GM18858 (cell line): ENCODE data around the gene COPE.
"Not testable (repeated sequence)": the region's sequence is repeated elsewhere in the genome, so short reads cannot be mapped to it uniquely, and the experiment has no call there.

Experiments used
- ATAC-seq: cut with Tn5 transposase; IDR thresholded peaks from one replicate; pipeline ENCODE4 v1.9.1; 2021; ENCODE audit not compliant: unreplicated experiment

The COPE gene

DNA sequence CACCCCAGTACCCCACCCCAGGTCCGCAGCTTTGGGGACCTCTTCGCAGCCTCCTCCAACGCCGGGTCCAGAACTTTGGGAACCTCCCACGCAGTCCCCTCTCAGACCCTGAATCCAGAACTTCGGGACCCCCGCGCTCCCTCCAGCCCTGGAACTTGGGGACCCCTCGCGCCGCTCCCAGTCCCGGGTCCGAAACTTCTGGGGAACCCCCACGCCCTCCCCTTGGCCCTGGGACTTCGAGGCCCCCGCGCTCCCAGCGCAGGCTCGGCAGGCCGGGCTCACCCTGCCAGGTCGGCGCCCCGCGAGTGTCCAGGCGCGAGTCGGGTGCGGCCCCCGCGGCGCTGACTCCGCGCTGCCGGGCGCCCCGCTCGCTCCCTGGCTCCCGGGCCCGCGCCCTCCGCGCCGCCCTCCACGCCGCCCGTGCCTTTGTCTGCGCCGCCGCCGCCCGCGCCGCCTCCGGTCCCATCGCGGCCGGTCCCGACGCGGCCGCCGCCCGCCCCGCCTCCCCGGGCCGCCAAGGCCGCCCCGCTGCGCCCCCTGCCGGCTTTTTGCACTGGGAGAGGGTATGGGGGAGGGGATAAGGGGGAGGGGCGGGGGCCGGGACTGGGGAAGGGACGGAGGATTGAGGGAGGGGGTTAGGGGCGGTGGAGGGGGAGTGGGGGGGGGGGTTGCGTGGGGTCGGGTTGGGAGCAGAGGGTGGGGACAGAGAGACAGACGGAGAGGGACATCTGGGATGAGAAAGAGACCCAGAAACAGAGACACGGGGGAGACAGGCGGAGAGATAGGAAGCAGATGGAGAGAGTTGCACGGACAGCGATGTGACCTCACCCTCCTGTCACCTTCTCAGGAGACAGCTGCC lies 21.8 kb upstream of the COPE start, which contains the start of gene HOMER3:
Gene HOMER3, minus strand, starts transcription at position 449 of the 859 bp plus-strand sequence. CDS start 2,235 bp downstream, outside the sequence.
- ATAC-seq: no peak

DNA sequence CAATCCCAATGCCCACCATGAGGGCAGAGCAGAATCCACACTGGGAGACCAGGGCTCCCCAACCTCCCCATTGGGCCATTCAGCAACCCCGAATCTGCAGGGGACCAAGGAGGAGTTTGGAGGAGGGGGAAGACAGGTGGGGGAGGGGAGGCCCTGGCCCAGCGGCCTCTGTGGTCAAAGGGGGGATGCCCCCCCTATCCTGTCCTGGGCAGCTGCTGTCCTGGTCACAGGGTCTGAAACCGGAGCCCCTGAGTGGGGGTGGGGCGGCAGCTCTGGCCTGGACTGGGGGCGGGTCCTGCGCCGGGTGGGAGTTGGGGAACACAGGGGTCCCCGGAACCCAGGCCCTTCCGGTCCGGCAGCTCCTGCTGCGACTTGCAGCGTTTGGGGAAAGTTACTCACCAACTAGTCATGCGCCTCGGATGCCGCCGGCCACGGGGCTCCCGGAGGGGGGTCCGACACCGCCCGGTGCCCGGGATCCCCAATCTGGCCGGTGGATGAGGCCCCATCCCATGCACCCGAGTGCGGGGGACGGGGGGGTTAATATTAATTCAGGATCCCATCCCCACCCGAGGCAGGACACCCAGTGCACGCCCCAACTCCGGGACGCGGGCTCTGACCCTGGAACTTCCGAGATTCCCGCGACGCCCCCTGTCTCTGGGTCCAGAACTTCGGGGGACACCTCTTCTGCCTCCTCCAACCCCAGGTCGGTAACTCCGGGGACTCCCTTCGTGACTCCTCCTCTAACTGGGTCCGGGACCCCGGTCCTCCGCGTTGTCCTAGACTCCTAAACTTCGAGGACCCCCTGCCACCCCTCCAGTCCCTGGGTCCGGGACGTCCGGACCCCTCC lies 21.0 kb upstream of the COPE start:
- no peak for ATAC-seq

DNA sequence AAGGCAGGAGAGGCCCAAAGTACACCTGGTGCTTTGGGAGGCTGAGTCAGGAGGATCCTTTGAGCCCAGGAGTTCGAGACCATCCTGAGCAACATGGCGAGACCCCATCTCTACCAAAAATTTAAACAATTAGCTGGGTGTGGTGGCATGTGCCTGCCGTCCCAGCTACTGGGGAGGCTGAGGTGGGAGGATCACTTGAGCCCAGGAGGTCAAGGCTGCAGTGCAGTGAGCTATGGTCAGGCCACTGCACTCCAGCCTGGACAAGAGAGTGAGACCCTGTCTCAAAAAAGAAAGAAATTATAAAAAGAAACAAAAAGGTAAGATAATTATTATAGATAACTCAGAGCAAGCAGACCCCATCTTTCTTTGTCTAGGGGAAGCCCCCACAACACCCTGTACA lies 20.0 kb upstream of the COPE start:
- no peak for ATAC-seq

DNA sequence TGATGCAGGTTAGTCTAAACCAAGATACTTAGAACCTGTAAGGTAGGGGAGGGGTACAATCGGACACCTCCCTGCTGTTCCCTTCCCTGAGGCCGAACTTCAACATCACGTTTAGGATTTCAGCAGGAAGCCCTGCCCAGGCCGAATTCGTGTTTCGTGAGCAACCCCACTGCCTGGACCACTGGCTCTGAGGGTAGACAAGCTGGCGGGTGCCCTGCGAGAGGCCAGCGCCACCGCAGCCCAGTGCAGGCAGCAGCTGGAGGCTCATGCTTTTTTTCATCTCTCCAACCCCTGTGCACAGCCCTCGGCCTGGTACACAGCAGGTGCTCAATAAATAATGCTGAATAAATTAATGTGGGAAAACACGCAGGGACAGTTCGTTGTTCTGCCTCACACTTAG lies 14.1 kb upstream of the COPE start:
- no peak for ATAC-seq

DNA sequence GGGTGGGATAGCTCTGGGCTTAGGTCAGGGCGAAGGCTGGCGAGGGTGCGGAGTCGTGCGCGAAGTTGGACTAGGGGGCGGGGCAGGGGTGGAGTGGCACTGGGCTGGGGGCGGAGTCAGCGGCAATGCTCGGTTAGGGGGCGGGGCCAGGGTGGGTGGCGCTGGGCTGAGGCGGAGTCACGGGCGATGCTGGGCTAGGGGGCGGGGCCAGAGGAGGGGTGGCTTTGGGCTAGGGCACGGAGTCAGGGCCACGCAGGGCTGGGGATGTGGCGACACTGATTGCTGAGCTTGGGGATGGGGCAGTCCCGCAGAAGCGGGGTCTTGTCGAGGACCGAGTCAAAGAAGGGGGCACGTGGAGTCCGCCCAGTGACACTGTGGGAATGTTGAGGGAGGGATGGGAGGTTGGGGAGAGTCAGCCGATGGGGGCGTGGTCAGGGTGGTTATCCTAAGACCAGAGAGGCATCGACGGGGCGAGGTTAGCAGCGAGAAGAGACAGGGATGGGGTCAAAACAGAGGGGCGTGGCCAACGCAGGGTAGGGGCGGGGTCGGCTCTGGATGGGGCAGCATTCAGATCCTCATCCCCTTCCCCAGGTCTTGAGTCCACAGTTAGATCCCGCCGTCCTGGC lies 13.1 kb upstream of the COPE start:
- no peak for ATAC-seq

DNA sequence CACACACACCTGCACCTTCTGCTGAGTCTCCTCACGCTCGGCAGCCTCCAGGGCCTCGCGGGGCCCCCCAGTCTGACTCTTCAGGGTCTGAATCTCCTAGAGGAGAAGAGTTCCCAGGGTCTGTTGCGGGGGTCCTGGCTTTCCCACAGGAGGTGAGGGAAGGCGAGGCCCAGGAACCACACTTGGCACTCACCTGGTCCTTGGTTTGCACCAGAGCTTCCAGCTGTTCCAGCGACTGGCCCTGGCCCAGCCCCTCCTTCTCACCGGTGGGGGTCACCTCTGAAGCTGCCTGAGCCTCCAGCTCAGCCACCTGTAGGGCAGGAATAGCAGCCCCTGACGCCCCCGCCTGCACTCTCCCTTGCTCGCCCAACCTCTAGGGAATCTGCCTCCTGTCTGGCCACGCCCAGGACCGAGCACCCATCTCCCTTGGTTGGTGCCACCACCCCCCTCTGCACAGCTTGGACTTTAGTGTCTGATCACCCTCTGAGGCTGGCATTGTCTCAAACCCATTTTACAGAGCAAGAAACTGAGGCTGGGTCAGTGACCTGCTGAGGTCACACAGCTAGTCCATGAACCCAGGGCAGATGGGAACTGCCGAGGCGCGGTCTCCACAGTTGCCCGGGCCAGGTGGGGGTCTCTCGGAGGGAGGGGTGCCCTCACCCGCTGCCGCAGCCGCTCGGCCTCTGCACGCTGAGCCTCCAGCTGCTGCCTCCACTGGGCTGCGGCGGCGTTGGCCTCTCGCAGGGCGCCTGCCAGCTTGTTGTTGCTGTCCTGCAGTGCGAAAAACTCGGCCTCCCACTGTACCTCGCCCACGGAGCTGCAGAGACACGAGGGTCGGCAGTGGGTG lies 12.4 kb upstream of the COPE start:
- no peak for ATAC-seq

DNA sequence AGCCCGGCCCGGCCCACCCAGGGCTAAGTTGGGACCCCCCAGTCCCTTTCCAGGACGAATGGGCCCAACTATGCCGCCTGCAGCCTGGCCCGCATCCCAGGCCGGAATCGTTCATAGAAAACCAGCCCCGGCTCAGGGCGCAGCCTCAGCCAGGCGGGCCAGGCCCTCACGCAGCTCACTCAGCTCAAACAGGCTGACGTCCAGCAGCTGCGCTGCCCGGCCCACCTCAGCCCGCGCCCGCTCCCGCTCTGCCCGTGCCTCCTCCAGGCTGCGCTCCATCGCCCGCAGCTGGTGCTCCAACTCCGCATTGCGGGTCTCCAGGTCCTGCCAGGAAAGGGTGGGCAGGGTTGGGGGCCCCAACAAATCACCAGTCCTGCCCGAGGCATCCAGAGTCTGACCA lies 10.1 kb upstream of the COPE start:
- ATAC-seq: no peak

DNA sequence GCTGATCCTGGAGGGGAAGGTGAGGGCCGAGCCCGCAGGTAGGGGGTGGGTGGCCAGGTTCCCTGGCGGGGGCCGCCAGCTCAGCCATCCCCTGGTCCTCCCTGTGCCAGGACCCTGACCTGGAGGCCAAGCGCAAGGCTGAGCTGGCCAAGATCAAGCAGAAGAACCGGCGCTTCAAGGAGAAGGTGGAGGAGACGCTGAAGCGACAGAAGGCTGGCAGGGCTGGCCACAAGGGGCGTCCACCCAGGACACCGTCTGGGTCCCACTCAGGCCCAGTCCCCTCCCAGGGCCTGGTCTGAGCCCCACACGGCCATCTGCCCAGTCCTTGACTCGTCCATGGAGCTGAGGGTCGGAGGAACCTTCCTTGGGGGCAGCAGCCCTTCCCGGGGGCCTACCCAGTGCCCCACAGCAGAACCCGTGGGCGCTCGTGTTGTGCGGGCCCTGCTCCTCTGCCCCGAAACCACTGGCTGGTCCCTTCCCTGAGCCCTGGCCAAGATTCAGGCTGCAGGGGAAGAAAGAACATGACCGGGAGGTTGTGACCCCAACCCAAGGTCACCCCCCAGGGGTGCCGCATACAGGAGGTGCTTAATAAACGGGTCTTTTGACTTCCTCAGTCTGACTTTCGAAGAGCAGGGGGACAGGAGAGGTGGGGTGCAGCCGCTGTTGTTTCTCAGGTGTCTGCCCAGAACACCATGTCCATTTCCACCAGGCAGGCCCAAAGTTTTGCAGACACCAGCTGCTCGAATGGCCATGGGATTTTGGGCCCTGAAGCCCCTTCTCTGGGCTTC lies 9.0 kb upstream of the COPE start:
- no peak for ATAC-seq

DNA sequence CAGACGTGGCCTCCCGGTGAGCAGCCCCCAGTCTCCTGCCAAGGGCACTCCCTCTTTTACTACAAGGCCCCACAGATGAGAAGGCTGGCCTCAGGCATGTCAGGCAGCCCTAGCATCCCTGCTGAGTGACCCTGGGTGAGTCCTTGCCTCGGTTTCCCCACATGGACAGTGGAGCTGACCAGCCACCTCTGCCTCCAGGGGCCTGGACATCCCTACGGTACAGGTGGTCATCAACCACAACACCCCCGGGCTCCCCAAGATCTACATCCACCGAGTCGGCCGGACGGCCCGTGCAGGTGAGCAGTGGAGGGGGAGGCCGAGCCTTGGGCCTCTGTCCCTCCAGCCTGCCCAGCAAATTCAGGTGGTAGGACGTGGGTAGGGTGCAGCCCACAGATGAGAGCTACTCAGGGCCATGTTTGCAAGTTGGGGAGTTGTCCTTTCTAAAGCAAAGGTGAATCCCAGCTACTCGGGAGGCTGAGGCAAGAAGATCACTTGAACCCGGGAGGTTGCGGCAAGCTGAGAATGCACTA lies 5.6 kb upstream of the COPE start:
- ATAC-seq: no peak

DNA sequence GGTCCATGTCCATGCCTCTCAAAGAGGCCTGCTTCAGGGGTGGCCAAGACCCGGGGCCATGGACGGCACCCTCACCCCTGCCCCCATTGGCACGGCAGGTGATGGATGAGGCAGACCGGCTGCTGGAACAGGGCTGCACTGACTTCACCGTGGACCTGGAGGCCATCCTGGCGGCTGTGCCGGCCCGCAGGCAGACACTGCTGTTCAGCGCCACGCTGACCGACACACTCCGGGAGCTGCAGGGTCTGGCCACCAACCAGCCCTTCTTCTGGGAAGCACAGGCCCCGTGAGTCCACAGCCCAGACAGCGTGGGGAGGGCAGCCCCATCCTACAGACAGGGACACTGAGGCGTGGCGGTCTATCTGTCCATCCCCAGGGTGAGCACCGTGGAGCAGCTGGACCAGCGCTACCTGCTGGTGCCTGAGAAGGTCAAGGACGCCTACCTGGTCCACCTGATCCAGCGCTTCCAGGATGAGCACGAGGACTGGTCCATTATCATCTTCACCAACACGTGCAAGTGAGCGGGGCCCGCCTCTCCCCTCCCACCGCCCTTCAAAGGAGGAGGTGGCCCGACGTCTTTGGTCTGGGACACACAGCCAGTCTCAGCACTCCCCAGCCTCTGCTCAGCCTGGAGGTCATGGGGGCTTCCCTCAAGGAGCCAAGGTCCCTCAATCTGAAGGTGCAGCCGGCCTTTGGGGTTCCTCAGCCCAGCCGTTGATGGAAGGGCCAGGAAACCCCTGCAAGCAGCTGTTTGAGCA lies 3.2 kb upstream of the COPE start:
- no peak for ATAC-seq

DNA sequence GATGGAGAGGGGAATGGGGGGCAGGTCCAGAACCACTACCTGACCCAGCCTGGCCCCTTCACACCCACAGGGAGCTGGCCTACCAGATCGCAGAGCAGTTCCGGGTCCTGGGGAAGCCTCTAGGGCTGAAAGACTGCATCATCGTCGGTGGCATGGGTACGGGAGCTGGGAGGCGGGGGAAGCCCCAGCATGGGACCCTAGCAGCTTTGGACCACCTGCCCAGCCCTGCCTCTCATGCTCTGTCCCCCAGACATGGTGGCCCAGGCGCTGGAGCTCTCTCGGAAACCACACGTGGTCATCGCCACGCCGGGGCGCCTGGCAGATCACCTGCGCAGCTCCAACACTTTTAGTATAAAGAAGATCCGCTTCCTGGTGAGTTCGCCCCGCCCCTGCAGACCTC lies 2.4 kb upstream of the COPE start:
- ATAC-seq: no peak

DNA sequence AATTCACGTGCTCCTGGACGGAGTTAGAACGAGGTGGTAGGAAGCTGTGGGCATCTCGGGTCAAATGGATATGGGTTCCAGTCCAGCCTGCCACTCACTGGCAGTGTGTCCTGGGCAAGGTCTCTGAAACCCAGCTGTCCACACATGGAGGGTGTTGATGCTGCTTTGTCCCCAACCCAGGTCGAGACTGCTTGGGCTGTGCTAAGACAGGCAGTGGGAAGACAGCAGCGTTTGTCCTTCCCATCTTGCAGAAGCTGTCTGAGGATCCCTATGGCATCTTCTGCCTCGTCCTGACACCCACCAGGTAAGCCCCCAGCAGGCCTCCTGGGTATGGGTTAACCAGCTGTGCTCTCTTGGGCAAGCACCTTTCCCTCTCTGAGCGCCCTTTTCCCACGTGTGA lies 1.2 kb upstream of the COPE start:
- ATAC-seq: no peak

DNA sequence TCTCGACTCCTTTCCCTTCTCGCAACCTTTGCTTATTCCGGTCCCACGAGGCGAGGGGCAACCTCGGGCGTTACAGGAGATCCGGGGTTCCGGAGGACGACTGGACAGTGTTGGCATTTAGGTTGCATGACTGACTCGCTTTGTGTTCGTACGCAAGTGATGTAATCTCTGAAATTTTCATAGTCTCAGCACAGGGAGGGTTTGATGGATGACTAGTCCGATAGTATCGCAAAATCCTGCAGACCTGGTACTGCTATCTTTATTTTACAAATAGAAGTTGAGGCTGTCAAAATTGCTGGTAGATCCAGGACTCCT lies 670 bp upstream of the COPE start:
- ATAC-seq: no peak

DNA sequence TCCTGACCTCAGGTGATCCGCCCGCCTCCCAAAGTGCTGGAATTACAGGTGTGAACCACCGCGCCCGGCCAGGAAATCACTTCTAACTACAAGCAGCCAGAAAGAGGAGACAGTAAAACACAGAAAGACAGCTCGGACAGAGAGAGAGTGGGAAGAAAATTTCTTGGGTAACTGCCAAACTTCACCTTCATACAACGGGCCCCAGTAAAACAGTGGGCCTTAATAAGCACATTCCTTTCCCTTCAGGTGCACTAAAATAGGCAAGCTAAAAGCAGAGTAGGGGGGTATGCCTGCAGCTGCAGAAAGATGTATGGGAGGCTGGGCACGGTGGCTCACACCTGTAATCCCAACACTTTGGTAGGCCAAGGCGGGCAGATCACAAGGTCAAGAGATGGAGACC lies 1.6 kb downstream of the COPE start:
- ATAC-seq: not testable (repeated sequence)

DNA sequence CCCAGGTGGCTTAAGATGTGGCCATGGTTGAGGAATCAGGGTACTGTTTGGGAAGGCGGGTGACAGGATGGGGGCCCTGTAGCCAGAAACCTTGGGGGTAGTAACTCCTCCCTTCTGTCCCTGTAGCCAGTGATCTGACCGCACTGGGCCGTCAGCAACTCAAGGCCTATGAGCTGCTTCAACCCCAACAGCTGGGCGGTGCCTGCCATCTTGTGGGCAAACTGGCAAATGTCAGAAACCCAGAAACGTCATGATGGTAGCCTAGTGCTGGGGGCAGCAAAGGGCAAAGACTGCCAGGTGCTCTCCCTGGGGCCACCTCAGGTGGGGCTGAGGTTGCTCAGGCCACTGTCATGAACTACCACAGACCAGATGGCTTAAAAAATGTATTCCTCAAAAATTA lies 3.5 kb downstream of the COPE start:
- ATAC-seq: no peak

DNA sequence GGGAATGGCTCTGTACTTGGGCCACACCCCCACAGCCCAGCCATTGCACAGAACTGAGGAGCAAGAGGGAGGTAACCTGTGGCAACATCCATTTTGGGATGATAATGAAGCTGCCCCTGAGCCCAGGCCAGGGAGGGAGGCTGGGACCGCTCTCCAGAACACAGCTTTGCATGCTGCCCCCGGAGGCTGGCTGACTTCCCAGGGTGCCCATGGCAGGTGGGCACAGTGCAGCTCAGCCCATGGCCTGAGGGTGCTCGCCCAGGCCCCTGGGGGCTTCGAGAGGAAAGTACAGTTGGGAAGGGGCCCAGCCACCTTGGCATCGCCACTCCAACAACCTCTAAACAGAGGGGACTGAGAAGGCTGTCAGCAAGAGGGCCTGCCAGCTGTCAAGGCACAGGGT lies 5.7 kb downstream of the COPE start:
- no peak for ATAC-seq

DNA sequence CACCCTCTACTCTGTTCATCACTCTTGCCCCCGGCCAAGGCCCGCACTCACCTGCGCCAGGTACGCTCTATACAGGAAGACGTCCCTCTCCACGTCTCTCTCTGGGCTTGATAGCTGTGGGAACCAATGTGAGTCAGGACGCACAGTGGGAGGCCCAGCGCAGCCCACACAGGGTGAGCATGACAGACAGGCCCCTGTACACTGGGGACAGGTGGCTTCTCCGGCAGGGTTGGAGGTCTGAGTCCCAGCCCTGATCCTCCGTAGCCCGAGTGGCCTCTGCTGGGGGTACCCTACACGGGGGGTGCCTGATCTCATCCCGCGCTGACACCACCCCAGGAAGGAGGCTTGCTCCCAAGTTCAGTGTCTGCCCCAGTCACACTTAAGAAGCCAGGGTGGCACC lies 6.3 kb downstream of the COPE start:
- no peak for ATAC-seq

DNA sequence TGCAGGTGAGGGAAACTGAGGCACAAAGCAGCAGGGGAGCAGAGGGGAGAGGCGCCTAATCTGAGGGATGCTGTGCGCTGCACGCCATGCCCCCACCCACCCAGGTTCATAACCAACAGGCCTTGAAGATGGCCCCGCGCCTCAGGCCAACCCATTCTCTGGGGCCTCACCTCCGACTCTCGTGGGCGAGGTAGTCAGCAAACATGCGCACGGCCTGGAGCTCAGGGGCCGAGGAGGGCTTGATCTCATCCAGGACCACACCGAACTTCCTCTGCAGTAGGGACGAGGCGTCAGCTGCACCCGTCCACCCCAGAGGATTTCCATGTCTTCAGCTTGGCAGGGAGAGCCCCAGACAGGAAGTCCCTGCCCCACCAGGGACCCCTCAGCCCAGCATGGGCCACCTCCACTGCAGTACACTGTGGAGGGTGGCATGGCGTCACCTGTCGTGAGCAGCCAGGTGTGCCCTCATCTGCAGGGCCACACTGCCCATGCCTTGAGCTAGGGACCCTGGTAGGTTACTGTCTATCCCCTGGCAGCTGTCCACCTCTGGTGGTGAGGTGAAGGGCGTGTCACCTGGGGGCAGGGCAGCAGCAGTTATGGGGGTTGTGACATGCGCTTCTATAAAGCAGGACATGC lies 8.3 kb downstream of the COPE start:
- ATAC-seq: no peak

DNA sequence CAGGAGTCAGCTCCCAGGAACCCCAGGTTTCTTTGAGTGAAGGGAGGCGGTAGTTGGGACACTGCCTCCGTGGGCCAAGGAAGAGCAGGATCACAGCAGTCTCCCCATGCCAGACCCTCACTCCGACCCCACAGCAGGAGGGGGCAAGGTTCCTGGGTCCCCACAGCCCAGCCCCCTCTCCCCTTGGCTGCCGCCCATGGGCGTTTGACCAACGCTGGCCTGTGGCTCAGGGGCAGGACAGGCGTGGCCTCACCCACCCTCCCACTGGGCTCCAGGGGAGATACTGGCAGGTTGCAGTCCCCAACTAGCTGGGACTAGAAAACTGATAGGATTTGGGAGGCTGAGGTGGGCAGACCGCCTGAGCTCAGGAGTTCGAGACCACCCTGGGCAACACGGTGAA lies 9.2 kb downstream of the COPE start:
- ATAC-seq: no peak
